PC-3 (cell line): ENCODE measurements around the gene PZP.
"Not testable (repeated sequence)": the region's sequence is repeated elsewhere in the genome, so short reads cannot be mapped to it uniquely, and the experiment has no call there.

Experiments used
- CTCF ChIP-seq: fragments of 300-600 bp; sonication (generic); conservative IDR thresholded peaks from 2 replicates; pipeline ENCODE4 v1.5.1; 2017; ENCODE audit warnings: antibody characterized with exemption, low read depth, mild to moderate bottlenecking, low read length
- EZH2 ChIP-seq: fragments of 300-600 bp; sonication (generic); IDR thresholded peaks from one replicate; pipeline ENCODE4 v1.6.1; 2017; ENCODE audit warnings: antibody characterized with exemption, mild to moderate bottlenecking, low read length; ENCODE audit not compliant: unreplicated experiment

DNA sequence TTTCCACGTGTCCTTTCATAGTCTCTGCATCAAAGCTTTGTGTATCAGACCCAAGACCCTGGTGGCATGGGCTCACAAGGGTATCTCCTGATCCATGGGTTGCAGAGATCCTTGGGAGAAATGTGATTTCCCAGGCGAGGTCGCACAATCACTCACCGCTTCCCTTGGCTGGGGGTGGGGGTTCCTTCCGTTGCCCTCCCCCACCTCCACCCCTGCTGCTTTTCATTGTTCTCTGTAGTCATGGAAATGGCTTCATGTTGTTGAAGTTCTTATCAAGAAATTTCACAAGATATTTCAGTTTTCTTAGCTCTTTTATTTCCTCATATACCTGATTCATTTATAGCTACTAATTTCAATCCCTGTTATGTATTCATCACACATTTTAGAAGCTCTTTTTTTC, 40.9 kb downstream of the PZP start:
- not testable (repeated sequence) for TF ChIP-seq EZH2, CTCF
